ENCODE results near the gene RNF144A.

The RNF144A gene

GRCh38 chr2:7007846-7008741 is 90.9 kb downstream of the RNF144A start:
- DNase-seq (ENCODE audit: low spot score): peak; percentile 73

- no peak for DNase-seq (ENCODE audit: low spot score)
Measured at GRCh38 chr2:7009207-7009911, 92.1 kb downstream of the RNF144A start.

- no peak for DNase-seq (ENCODE audit: low spot score)
Measured at GRCh38 chr2:7010391-7011054, 93.3 kb downstream of the RNF144A start.

GRCh38 chr2:7011356-7012083 is 94.3 kb downstream of the RNF144A start:
- DNase-seq (ENCODE audit: low spot score): no peak

DNA sequence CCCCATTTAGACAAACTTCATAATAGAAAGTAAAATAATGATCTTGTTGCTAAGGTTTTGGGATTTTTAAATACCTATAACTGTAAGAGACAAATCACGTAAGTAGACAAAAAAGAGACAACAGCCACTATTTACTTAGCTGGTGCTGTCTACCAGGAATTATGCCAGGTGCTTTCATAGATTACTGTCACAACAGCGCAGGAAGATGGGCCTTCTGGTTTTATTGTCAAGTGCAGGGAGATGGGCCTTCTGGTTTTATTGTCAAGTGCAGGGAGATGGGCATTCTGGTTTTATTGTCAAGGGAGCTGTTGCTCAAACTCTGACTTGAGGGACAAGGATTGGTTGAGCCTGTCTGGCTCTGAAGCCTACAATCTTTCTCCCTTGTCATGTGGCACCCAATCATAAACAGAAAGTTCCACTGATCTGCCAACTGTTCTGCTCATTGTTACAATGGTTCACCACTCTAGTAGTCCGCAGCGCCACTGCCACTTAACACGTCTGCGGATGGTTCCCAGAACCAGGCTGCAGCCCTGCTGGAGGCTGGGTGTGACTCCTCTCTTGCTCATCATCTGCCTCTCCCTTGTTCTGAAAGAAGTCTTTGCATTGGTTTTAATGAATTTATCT is 95.0 kb downstream of the RNF144A start:
- no peak for DNase-seq (ENCODE audit: low spot score)

- DNase-seq (ENCODE audit: low spot score): no peak
Measured at GRCh38 chr2:7013471-7014160, 96.4 kb downstream of the RNF144A start.

GRCh38 chr2:7014174-7014640 is 97.0 kb downstream of the RNF144A start:
- DNase-seq (ENCODE audit: low spot score): no peak

DNA sequence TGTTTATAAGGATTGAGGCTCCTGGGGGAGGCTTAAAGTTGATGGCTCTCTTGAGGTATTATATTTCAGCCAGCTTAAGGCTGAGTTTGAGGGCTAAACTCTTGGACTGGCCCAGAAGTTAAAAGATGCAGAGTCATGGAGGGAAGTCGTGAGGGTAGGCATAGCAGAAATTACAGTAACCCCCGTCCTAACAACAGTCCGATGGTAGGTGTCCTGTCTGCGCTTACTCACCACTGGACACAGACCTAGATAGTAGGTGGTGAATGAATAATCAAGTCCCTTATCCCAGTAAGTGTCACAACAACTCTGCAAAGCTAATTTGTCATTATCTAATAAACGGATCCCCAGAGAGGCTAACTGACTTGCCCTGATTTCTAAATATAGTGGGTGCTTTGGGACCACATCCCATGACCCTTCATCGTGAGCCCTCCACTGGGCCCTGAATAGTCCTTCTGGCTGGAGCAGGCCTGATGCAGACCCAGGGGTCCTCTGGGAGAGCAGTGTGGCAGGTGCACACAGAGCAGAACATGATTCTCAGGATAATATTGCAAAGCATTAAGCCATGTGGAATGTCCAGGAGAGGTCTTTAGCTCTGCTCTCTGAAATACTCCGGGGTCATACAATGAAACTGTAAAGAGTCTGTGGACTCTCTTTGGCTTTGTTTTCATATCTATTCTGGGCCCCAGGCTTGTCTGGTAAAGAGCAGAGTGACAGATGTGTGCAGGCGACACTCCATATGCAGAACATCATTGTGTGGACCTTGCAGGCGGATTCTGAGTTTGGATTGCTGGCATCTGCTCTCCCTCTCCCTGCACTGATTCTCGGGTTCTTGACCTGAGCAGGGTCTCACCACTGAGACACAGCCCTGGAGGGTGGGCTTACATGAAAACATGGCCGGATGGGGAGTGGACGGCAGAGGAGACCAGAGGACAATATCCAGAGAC is 98.1 kb downstream of the RNF144A start:
- no peak for DNase-seq (ENCODE audit: low spot score)

- DNase-seq (ENCODE audit: low spot score): no peak
Measured at GRCh38 chr2:7016148-7016547, 98.9 kb downstream of the RNF144A start.

GRCh38 chr2:7016601-7017211 is 99.5 kb downstream of the RNF144A start:
- peak; percentile 79 for DNase-seq (ENCODE audit: low spot score)

- no peak for DNase-seq (ENCODE audit: low spot score)
Measured at GRCh38 chr2:7017671-7018281, 100.6 kb downstream of the RNF144A start.

GRCh38 chr2:7018282-7018701 is 101.1 kb downstream of the RNF144A start:
- DNase-seq (ENCODE audit: low spot score): no peak

DNA sequence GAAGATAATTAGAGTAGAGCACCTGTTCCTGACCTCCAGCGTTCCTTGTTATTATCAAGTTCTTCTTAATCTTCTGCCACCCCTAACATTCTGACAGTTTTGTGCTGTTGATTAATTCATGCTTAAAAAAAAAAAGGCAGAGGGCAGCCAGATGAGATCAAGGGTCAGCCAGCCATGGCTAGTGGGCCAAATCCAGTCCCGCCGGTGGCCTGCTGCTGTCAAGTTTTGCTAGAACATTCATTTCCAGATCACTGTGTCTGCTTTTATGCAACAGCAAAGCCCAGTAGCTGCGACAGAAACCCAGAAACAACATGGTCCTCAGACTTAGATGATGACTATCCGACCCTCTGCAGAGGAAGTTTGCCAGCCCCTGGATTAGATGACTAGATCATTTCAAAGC is 101.6 kb downstream of the RNF144A start:
- no peak for DNase-seq (ENCODE audit: low spot score)

- DNase-seq (ENCODE audit: low spot score): no peak
Measured at GRCh38 chr2:7019191-7019590, 102.0 kb downstream of the RNF144A start.

- no peak for DNase-seq (ENCODE audit: low spot score)
Measured at GRCh38 chr2:7020059-7020458, 102.8 kb downstream of the RNF144A start.

- DNase-seq (ENCODE audit: low spot score): no peak
Measured at GRCh38 chr2:7020468-7020867, 103.3 kb downstream of the RNF144A start.

DNA sequence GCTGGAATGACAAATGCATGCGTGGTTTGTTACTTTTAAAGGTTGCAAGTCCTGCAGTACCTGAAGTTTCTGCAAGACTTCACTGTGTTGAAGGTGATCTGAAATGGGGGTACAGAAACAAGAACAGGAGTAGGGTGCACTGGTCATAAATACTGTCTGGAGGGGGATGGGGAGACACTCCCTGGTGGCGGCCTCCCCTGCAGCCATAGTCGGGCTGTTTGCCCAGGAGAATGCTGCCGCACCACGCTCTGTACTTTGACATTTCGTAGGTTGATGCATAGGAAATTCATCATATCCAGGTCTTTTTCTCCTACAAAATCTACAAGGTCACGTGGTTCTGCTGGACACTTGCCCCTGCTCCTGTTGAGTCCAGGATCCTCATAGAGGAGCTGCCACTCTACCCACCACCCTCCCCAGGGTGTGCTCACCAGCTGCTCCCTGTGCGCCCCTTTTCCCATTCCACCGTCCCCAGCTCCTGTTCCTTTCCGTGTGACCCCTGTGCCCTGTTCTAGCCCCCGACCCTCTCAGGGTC is 103.8 kb downstream of the RNF144A start:
- no peak for DNase-seq (ENCODE audit: low spot score)
